Stomach (tissue), 4 donors: ENCODE results near the gene ANKDD1B.

Experiments used
- CTCF ChIP-seq, 7 experiments: fragments of 450-650 bp in 4 of 7; fragments of 200-600 bp in 3 of 7; sonication (generic) in 3 of 7; IDR thresholded peaks; one replicate each; pipeline ENCODE4 v1.5.1; 2016 to 2019; ENCODE audit warnings: antibody characterized with exemption in 7 of 7, control low read depth in 2 of 7, mild to moderate bottlenecking in 1 of 7
- EP300 ChIP-seq: sonication (generic); formaldehyde crosslinking; IDR thresholded peaks from one replicate; pipeline ENCODE4 v1.6.1; 2017; ENCODE audit warnings: antibody characterized with exemption
- POLR2A ChIP-seq, 4 donors: fragments of 450-650 bp; IDR thresholded peaks; one replicate each; pipeline ENCODE4 v1.6.1; 2016; ENCODE audit warnings: antibody characterized with exemption in 4 of 4, control low read depth in 2 of 4, mild to moderate bottlenecking in 1 of 4, moderate library complexity in 1 of 4
- POLR2AphosphoS5 ChIP-seq, 3 donors: sonication (generic); formaldehyde crosslinking; IDR thresholded peaks; one replicate each; pipeline ENCODE4 v1.6.1; 2016; ENCODE audit warnings: antibody characterized with exemption in 3 of 3

- TF ChIP-seq POLR2A (IDR thresholded peaks at IDR 0.05) (no peak), CTCF (IDR thresholded peaks at IDR 0.05) (no peak), EP300 (no peak), POLR2AphosphoS5 (IDR thresholded peaks at IDR 0.05) (no peak)
Observed at GRCh38 chr5:75659791-75660450, 48.7 kb downstream of the ANKDD1B start.
